Tibial artery (tissue), 4 donors: Measurements from ENCODE around the gene TRPV4.
"Not testable (repeated sequence)": the region's sequence is repeated elsewhere in the genome, so short reads cannot be mapped to it uniquely, and the experiment has no call there.

ENCODE experiments used
- DNase-seq, 2 donors: peaks; one replicate each; pipeline ENCODE4 v3.0.0-alpha.2; 2019
- H3K27ac ChIP-seq, 2 donors: fragments of 200-600 bp; sonication (generic) in 1 of 2; 1 replicate in 1 of 2; 2 replicates in 1 of 2; pipeline ENCODE4 v1.5.1; 2018 to 2019; ENCODE audit warnings: mild to moderate bottlenecking in 1 of 2
- H3K27me3 ChIP-seq, 2 donors: fragments of 200-600 bp; sonication (generic) in 1 of 2; one replicate each; pipeline versions ENCODE4 v1.5.1 to v1.6.0; 2016 to 2019
- H3K36me3 ChIP-seq, 3 donors: fragments of 200-600 bp; sonication (generic) in 2 of 3; one replicate each; pipeline ENCODE4 v1.5.1; 2016 to 2019; ENCODE audit warnings: mild to moderate bottlenecking in 2 of 3
- H3K4me1 ChIP-seq, 4 donors: fragments of 200-600 bp; sonication (generic) in 2 of 4; 1 replicate in 3 of 4; 2 replicates in 1 of 4; pipeline ENCODE4 v1.5.1; 2016 to 2019
- H3K4me3 ChIP-seq, 2 donors: fragments of 200-600 bp; sonication (generic) in 1 of 2; 1 replicate in 1 of 2; 2 replicates in 1 of 2; pipeline ENCODE4 v1.5.1; 2018 to 2019; ENCODE audit warnings: mild to moderate bottlenecking in 2 of 2
- H3K9me3 ChIP-seq, 3 donors: fragments of 200-600 bp; sonication (generic) in 1 of 3; one replicate each; pipeline ENCODE4 v1.5.1; 2016 to 2019
- intact Hi-C: fragments of 100-400 bp; cut with DNase I; formaldehyde crosslinking; loops from one replicate; pipeline ENCODE4 v1.15.0; 2023; ENCODE audit warnings: low total_unique reads
- TF ChIP-seq, protein P1 (sequence below), 2 experiments: fragments of 200-600 bp in 1 of 2; fragments of 450-650 bp in 1 of 2; IDR thresholded peaks; one replicate each; pipeline ENCODE4 v1.5.1; 2017 to 2019; ENCODE audit warnings: antibody characterized with exemption in 2 of 2, mild to moderate bottlenecking in 1 of 2, moderate library complexity in 1 of 2

Gene TRPV4

GRCh38 chr12:109864916-109865315 lies 31.7 kb upstream of the TRPV4 start:
- no peaks in the 10 kb centered on the region for H3K27me3 ChIP-seq
- peaks cover 0 to 19% (median 7%) of the 10 kb centered on the region in 4 donors for H3K4me1 ChIP-seq
- no peak overlapping the region for H3K4me3 ChIP-seq
- intact Hi-C loops = no loop called here
- no peak overlapping the region for H3K27ac ChIP-seq
- no peaks in the 10 kb centered on the region for H3K9me3 ChIP-seq
- H3K36me3 ChIP-seq = peaks cover 0 to 22% (median 10%) of the 10 kb centered on the region in 3 donors
- TF ChIP-seq, protein P1, sequence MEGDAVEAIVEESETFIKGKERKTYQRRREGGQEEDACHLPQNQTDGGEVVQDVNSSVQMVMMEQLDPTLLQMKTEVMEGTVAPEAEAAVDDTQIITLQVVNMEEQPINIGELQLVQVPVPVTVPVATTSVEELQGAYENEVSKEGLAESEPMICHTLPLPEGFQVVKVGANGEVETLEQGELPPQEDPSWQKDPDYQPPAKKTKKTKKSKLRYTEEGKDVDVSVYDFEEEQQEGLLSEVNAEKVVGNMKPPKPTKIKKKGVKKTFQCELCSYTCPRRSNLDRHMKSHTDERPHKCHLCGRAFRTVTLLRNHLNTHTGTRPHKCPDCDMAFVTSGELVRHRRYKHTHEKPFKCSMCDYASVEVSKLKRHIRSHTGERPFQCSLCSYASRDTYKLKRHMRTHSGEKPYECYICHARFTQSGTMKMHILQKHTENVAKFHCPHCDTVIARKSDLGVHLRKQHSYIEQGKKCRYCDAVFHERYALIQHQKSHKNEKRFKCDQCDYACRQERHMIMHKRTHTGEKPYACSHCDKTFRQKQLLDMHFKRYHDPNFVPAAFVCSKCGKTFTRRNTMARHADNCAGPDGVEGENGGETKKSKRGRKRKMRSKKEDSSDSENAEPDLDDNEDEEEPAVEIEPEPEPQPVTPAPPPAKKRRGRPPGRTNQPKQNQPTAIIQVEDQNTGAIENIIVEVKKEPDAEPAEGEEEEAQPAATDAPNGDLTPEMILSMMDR (IDR thresholded peaks at IDR 0.05) = no peak
- DNase-seq = no peak

GRCh38 chr12:109863847-109864712 lies 30.9 kb upstream of the TRPV4 start:
- Histone ChIP-seq H3K27ac (no peak overlapping the region), H3K4me1 (peaks cover 0 to 19% (median 7%) of the 10 kb centered on the region in 4 donors), H3K36me3 (peaks cover 0 to 22% (median 10%) of the 10 kb centered on the region in 3 donors), H3K4me3 (no peak overlapping the region), H3K27me3 (no peaks in the 10 kb centered on the region), H3K9me3 (no peaks in the 10 kb centered on the region)
- TF ChIP-seq, protein P1 (IDR thresholded peaks at IDR 0.05) = no peak
- intact Hi-C loops = no loop called here
- DNase-seq = no peak

DNA sequence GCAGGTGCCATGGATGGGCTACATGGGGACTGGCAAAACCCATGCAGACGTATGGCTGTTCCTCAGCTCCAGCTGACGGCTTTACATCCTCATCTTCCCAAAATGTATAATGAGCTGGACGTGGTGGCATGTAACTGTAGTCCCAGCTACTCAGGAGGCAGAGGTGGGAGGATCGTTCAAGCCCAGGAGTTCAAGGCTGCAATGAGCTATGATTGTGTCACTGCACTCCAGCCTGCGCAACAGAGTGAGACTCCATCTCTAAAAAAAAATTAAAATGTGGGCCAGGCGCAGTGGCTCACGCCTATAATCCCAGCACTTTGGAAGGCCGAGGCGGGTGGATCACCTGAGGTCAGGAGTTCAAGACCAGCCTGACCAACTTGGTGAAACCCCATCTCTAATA lies 29.3 kb upstream of the TRPV4 start:
- H3K36me3 ChIP-seq = peaks cover under 1 to 35% (median 23%) of the 10 kb centered on the region in 3 donors
- H3K4me3 ChIP-seq, intact Hi-C loops, DNase-seq, H3K27ac ChIP-seq, H3K9me3 ChIP-seq, H3K27me3 ChIP-seq: not testable (repeated sequence)
- peaks cover 0 to 19% (median 7%) of the 10 kb centered on the region in 4 donors for H3K4me1 ChIP-seq

DNA sequence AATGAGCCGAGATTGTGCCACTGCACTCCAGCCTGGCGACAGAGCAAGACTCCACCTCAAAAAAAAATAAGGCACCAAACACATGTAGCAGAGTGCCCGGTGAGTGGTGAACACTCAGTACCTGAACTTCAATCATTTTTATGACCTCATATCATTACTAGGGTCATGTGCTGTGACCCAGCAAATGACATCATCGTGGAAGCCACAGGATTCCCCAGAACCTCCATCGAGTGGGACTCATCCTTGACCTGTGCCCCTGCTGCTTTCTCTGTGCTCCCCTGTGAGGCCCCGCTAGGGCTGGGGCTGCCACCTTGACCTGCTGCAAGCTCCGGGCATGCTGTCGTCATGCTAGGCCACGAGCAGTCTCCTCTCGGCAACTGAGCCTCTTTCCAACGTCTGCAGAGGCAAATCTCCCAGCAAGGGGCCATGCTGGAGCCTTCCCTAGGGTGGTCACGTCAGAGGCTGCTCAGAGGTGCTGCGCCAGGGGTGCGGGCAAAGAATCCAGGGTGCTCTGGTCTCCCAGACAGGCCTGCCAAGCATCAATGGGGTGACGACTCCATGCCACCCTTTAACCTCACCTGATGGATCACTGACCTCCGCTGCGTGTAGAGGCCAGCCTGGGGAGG lies 28.6 kb upstream of the TRPV4 start:
- no peaks in the 10 kb centered on the region for H3K9me3 ChIP-seq
- no peaks in the 10 kb centered on the region for H3K27me3 ChIP-seq
- TF ChIP-seq, protein P1 (IDR thresholded peaks at IDR 0.05) = no peak
- peaks cover 0 to 19% (median 7%) of the 10 kb centered on the region in 4 donors for H3K4me1 ChIP-seq
- peaks cover 7 to 41% (median 29%) of the 10 kb centered on the region in 3 donors for H3K36me3 ChIP-seq
- intact Hi-C loops = no loop called here
- no peak for DNase-seq
- no peak overlapping the region for H3K27ac ChIP-seq
- no peak overlapping the region for H3K4me3 ChIP-seq

GRCh38 chr12:109860977-109861376 lies 27.8 kb upstream of the TRPV4 start:
- no peak overlapping the region for H3K4me3 ChIP-seq
- TF ChIP-seq, protein P1 (IDR thresholded peaks at IDR 0.05) = no peak
- peaks cover 13 to 50% (median 38%) of the 10 kb centered on the region in 3 donors for H3K36me3 ChIP-seq
- no peaks in the 10 kb centered on the region for H3K27me3 ChIP-seq
- intact Hi-C loops = no loop called here
- no peak for DNase-seq
- H3K9me3 ChIP-seq = no peaks in the 10 kb centered on the region
- peaks cover 0 to 19% (median 7%) of the 10 kb centered on the region in 4 donors for H3K4me1 ChIP-seq
- no peak overlapping the region for H3K27ac ChIP-seq

DNA sequence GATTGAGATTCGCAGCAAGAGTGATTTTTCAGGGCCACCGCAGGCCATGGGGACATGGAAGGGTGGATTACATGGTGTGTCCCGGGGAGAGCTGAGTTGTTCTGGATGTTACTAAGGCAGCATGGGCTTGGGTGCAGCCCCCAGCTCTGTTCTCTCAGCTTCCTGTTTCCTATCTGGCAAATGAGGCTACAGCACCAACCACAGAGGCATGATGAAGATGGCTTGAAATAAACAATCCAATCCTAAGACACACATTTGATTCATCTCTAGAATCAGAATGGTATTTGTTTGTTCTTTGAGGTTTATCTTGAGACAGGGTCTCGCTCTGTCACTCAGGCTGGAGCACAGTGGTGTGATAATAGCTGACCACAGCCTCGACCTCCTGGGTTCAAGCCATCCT lies 25.6 kb upstream of the TRPV4 start:
- Histone ChIP-seq H3K4me3 (no peak overlapping the region), H3K9me3 (no peaks in the 10 kb centered on the region), H3K27ac (no peak overlapping the region), H3K4me1 (peaks cover 0 to under 1% (median 0%) of the 10 kb centered on the region in 4 donors), H3K27me3 (no peaks in the 10 kb centered on the region), H3K36me3 (peaks cover 31 to 72% (median 57%) of the 10 kb centered on the region in 3 donors)
- DNase-seq = no peak
- intact Hi-C loops = no loop called here
- TF ChIP-seq, protein P1 (IDR thresholded peaks at IDR 0.05) = no peak
